ENCODE results near the gene FOXO1.
A peak's percentile ranks its signal among the peaks of the same experiment; 100 is the strongest.

Gene FOXO1

GRCh38 chr13:40635315-40635995, 31.0 kb downstream of the FOXO1 start:
- no peak for DNase-seq (ENCODE audit: low read depth)

DNA sequence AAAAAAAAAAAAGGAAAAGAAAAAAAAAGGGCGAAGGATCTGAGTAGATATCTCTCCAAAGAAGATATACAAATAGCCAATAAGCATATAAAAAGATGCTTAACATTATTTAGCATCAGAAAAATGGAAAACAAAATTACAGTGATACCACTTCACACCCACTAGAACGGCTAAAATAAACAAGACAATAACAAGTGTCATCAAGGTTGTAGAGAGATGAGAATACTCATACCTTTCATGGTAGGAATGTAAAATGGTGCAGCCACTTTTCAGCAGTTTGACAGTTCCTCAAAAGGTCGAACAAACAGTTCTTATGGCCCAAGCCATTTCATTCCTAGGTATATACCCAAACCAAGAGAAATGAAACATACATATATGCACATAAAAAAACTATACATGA, 33.5 kb downstream of the FOXO1 start:
- DNase-seq (ENCODE audit: low read depth) = no peak

DNA sequence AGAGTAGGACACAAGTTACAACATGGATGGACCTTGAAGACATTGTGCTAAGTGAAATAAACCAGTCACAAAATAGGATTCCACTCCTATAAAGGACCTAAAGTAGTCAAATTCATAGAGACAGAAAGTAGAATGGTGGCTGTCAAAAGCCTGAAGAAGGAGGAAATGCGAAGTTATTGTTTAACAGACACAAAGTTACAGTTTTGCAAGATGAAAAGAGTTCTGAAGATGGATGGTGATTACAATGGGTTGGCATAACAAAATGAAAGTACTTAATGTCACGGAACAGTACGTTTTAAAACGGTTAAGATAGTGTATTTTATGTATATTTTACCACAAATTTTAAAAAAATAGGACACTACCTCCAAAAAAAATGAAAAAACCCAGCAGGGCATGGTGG, 34.8 kb downstream of the FOXO1 start:
- DNase-seq (ENCODE audit: low read depth) = no peak

- DNase-seq (ENCODE audit: low read depth) = no peak
Measured at GRCh38 chr13:40629678-40630384, 36.6 kb downstream of the FOXO1 start.

GRCh38 chr13:40626977-40627376, 39.5 kb downstream of the FOXO1 start:
- DNase-seq (ENCODE audit: low read depth) = no peak

- no peak for DNase-seq (ENCODE audit: low read depth)
Measured at GRCh38 chr13:40626561-40626960, 39.9 kb downstream of the FOXO1 start.

DNA sequence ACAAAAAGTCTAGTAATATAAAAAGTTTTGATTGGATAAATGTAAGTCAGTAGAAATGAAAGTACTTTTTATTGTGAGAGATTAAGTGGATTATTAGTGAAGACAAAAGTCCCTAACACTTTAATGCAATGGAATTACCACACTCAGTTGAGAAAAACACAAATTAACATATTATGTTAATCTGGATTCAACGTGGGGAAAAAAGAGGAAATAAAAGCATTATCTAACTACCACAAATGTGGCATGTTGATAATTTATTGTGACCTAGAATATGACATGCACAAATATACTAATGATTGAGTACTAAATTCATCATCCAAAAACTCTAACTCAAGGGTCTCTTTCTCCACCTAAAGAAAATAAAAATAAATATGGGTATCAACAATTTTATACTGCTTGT, 41.5 kb downstream of the FOXO1 start:
- no peak for DNase-seq (ENCODE audit: low read depth)

DNA sequence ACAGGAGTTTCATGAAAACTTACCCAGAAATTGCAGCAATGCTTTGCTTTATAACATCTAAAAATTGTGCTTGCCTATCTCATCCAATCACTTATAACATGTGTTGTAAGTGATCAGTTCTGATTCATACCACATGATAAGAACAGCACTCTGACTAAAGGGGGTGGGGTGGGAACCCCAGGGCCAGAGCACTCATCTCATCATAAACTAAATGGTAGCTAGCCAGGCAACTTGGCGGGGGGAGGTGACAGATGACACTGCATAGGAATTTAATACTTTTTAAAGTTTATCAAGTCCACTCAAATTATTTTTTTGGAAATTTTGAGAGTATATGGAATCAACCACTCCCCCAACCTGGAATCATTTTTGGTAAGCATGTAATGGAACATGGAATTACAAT, 42.1 kb downstream of the FOXO1 start:
- no peak for DNase-seq (ENCODE audit: low read depth)

DNA sequence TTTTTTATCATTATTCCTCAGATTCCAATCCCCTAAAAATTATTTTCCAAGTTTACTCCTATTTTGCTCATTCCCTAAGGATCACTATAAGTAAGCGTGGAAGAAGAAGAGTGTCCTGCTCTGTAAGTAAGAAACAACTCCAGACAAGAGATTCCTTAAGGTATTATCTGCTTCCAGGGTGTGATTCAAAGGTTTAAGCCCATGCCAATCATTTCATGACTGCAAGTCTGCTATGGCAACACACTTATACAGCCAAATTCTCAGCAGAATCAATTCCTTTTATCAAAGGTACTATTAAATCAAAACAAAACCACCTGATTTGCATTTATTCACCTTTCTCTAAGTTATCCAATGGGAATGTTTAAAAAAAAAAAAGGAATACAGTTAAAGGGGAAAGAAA, 43.7 kb downstream of the FOXO1 start:
- no peak for DNase-seq (ENCODE audit: low read depth)

DNA sequence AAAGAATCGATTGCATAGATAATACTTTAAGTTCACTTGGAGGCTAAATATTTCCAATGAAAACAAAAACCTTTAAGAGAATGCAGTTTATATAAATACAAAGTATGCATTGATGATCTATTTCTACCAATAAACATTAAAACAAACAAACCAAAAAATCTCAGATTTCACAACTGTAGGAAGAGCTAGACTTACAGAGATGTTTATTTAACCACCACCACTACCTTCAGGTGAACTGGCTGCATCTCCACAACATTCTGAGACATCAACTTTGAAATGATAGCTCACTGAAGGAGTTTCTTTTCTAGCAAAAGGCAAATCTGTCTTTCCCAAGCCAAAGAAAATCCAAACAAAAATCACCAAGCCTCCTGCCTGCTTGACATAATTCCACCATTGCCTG, 44.2 kb downstream of the FOXO1 start:
- DNase-seq (ENCODE audit: low read depth) = no peak

- DNase-seq (ENCODE audit: low read depth) = no peak
Measured at GRCh38 chr13:40619479-40619814, 47.0 kb downstream of the FOXO1 start.

- DNase-seq (ENCODE audit: low read depth) = no peak
Measured at GRCh38 chr13:40618581-40619478, 47.6 kb downstream of the FOXO1 start.

DNA sequence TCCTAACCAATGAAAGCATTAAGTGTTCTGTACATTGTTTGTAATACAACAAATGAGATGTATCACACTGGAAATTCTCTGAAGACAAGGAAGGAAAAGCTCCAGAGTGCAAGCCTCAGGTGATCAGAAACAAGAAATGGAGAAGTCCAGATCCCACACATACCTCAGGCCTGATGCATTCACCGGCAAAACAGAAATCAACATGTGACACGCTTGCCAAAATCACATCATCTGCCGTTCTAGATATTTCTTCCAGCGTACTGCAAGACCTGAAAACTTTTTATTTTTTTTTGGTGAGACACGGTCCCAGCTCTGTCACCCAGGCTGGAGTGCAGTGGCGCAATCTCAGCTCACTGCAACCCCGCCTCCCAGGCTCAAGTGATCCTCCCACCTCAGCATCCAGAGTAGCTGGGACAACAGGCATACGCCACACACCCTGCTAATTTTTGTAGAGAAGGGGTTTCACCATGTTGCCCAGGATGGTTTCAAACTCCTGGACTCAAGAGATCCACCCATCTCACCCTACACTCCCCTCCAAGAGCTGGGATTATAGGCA, 48.6 kb downstream of the FOXO1 start:
- DNase-seq (ENCODE audit: low read depth) = no peak

DNA sequence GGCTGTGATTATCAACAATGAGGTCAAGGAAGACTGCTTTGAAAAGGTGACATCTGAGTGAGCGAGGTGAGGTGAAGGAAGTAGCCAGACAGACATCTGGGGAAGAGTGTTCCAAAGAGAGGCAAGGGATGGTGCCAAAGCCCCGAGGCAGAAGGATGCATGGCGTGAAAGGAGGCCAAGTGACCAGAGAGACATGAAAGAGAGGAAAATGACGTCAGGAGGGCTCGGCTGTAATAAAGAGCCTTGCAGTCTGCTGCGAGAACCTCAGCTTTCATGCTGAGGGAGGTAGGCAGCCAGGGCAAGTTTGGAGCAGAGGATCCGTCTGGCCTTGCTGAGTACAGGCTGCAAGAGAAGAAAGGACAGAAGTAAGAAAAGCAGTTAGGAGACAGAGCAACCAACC, 50.8 kb downstream of the FOXO1 start:
- no peak for DNase-seq (ENCODE audit: low read depth)

DNA sequence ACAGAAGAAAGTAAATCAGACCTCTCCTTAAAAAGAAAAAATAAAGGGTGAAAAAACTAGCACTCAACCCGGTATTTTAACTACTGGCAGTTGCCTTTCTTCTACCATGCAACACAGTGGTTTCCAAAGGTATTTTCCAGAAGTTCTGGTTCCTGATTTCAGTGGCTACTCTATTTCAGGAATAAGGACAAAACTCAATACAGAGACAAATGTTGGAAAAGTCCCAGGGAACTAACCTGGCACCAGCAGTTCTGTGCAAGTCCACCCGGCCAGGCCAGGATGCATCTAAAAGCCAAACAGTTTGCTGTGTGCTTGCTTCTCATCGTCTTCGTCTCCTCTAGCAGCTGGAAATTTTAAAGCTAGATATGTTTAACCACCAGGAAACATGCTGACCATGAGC, 52.5 kb downstream of the FOXO1 start:
- DNase-seq (ENCODE audit: low read depth) = no peak

DNA sequence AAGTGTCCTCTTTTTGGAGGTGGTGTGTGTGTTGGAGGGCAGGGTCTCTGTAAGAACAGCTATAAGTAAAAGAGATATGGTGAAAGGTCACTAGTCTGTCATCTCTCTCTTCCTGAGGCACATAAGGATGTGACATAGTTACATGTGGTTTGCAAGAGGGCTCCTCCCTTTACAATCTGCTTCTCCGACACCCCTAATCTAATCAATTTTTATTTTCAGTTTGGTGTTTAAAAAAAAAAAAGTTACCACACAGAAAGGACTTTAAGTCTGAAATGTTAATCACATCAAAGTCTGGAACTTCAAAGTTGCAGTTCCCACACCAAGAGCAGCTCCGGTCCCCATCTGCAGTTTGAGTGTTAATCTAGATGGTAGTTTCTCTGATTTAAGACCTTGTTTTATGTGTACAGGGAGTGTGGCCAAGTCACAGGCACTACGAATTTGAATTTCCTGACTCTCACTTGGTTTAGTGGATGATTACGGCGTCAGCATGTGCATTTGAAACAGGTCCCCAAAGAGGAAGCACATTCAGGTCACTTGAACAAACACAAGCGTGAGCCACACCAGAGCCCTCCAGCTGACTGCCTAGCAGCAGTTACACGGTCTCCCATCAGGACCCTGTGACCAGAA, 53.1 kb downstream of the FOXO1 start:
- DNase-seq (ENCODE audit: low read depth) = peak; percentile 20

DNA sequence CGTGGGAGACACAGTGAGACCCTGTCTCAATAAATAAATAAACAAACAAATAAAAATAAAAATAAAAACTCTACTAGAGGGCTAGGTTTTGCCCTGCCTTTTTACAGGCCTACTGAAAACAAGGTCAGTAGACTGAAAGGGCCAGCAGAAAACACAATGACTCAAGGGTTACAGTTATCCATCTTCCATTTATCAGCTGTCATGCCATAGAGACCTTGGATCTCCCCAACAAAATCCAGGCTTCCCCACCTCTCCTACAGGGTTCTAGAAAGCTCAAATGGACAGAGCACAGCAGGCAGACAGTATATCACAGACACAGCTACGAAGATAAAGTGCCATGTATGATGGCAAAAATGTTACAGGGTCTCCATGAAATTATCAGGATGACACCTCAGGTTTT, 54.4 kb downstream of the FOXO1 start:
- DNase-seq (ENCODE audit: low read depth) = no peak

DNA sequence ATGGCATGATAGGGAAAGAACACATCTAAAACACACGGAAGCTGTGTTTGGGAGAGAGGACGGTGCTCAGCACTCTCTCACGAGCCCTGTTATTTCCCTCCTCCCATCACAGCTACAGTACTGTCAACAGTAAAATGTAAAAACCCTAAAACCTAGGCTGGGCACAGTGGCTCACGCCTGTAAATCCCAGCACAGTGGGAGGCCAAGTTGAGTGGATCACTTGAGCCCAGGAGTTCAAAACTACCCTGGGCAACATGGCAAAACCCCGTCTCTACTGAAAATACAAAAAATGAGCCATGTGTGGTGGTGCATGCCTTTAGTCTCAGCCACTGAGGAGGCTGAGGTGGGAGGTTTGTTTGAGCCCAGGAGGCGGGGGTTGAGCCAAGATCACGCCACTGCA, 54.8 kb downstream of the FOXO1 start:
- no peak for DNase-seq (ENCODE audit: low read depth)

DNA sequence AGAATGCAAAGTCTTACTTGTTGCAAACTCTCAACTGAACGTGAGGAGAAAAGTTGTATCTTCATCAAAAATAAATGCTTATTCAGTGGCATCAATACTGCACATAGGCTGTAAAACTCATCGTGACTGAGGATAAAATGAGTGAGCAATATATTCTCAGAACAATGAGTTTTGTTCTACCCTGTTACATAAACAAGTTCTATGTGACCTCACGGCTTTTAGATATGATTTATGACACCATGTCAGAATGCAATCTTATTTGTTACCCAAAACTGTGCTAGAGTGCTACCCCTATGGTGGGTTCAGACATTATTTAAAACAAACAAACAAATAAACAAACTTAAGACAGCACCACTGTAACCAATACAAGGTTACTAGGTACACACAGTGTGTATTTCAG, 55.4 kb downstream of the FOXO1 start:
- DNase-seq (ENCODE audit: low read depth) = no peak

DNA sequence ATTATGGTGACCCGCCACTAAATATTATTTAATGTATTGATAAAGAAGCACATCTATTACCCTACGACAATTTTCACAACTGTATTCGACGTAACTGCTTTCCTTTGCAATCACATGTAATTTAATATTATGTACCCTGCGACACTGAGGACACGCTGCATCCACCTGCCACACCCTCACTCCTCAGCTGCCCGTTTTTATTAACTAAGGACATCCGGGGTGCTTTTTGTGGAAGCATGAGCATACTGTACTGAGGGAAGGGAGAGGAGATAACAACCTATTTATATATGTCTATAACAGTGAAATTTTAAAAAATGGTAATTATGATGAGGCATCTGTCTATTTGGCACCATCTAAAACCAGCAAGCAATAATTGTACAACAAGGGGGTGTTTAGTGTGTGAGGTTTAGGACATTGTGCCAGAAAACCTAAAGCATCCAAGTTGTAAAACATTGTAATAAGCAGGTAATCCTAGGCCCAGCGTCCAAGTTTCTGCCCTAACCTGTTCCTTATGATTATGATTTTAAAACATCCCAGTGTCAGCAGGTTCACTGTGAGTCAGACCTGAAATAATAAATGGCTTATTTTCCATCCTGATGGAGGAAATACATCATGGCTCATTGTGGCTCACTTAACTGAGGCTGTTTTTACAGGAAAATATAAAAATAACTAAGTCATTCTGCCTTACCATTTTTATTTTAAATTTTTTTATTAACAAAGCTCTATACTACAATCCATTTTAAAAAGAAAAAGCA, 56.3 kb downstream of the FOXO1 start:
- DNase-seq (ENCODE audit: low read depth) = no peak

DNA sequence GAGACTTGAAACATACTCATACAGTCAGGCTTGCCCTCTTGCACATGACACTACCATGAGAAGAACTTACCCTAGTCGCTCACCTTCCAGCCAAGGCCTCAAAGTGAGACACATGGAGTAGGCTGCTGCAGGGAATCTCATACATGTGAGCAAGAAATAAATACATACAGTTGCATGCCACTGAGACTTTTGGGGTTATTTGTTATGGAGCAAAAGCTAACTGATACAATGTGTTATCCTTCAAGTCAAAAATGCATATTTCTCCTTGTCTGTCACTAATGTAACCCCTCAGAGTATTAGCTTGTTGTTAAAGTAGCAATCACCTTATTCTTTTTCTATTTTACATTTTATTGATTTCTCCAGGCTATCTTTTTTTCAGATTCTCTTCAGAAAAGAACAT, 58.1 kb downstream of the FOXO1 start:
- DNase-seq (ENCODE audit: low read depth) = no peak

- DNase-seq (ENCODE audit: low read depth) = no peak
Measured at GRCh38 chr13:40605573-40605972, 60.9 kb downstream of the FOXO1 start.

Measured in stimulated activated CD8-positive, alpha-beta memory T cell treated with anti-CD3 and anti-CD28 coated beads, Interleukin-12 subunit alpha, Interleukin-12 subunit beta, amount 100 ng/mL, for 1 hour (primary cell).